ENCODE measurements around the gene SLC35F3. TPM values are rescaled to one million over a fixed set of nuclear protein-coding genes. Genes with fewer than 3 reads are reported as not detected.

SLC35F3 gene
- total RNA-seq, 1 donor from 2014 or later = 0.36 TPM

DNA sequence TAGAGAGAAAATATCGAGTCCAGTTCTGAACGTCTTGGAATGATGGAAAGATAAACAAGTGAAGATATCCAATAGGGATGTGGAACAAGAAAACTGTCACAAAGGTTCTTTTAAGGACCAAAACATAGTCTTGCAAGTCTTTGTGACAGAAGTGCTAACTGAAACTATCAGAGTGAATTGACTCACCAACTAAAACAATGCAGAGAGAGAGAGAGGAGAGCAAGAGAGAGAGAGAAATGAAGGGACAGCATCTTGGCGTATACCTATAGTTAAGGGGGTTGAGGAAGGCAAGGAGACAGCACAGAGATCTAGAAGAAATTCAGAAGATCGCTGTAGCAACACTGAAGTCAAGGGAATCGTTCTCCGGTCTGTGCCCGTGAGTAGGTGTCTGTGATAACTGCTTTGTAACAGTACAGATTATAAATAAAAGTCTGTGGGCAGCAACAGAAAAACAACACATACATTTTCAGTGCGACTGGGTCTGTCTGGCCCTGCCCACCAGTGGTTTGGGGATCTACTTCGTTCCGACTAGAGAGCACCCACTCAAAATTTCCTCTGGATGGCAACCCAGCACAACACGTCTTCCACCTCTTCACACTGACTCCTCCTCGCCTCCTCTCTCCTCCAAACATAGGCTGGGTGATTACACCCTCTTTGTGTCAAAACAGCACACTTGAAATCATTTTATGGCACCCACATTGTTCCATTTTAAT lies 464.0 kb downstream of the SLC35F3 start:
- DNase-seq (ENCODE audit: low spot score) = no peak
- no peaks in the 10 kb centered on the region for H3K9me3 Mint-ChIP-seq (ENCODE audit: unreplicated experiment)
- TF ChIP-seq, protein P1, sequence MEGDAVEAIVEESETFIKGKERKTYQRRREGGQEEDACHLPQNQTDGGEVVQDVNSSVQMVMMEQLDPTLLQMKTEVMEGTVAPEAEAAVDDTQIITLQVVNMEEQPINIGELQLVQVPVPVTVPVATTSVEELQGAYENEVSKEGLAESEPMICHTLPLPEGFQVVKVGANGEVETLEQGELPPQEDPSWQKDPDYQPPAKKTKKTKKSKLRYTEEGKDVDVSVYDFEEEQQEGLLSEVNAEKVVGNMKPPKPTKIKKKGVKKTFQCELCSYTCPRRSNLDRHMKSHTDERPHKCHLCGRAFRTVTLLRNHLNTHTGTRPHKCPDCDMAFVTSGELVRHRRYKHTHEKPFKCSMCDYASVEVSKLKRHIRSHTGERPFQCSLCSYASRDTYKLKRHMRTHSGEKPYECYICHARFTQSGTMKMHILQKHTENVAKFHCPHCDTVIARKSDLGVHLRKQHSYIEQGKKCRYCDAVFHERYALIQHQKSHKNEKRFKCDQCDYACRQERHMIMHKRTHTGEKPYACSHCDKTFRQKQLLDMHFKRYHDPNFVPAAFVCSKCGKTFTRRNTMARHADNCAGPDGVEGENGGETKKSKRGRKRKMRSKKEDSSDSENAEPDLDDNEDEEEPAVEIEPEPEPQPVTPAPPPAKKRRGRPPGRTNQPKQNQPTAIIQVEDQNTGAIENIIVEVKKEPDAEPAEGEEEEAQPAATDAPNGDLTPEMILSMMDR (IDR thresholded peaks at IDR 0.05; ENCODE audit: unreplicated experiment) = no peak
- H3K27me3 Mint-ChIP-seq (ENCODE audit: unreplicated experiment) = peaks cover 3% of the 10 kb centered on the region
- H3K4me1 Mint-ChIP-seq (ENCODE audit: unreplicated experiment) = peaks cover 6% of the 10 kb centered on the region
- H3K36me3 Mint-ChIP-seq (ENCODE audit: low read depth, unreplicated experiment) = no peaks in the 10 kb centered on the region
- H3K4me3 Mint-ChIP-seq (ENCODE audit: unreplicated experiment) = no peak overlapping the region
- H3K27ac Mint-ChIP-seq (ENCODE audit: unreplicated experiment) = no peak overlapping the region

DNA sequence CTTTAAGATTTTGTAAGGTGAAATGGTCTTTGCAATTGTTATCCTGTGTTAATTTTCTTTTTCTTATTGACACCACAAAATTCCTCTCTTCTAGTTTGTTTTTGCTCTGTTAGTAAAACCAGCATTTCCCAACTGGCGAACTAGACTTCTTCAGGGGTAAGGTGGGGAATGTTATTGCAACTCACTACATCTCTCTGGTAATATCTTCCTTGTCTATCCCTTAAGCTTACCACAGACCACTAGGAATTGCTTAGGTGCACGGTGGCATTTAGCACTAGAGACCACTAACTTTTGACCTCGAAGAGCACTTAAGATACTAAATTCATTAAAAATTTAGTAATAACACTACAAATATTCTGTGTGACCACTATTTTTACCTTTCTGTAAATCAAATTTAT lies 464.6 kb downstream of the SLC35F3 start:
- DNase-seq (ENCODE audit: low spot score) = no peak
- Mint-ChIP-seq H3K27me3 (ENCODE audit: unreplicated experiment) (peaks cover 3% of the 10 kb centered on the region), H3K36me3 (ENCODE audit: low read depth, unreplicated experiment) (no peaks in the 10 kb centered on the region), H3K9me3 (ENCODE audit: unreplicated experiment) (no peaks in the 10 kb centered on the region), H3K27ac (ENCODE audit: unreplicated experiment) (no peak overlapping the region), H3K4me3 (ENCODE audit: unreplicated experiment) (no peak overlapping the region), H3K4me1 (ENCODE audit: unreplicated experiment) (peaks cover 7% of the 10 kb centered on the region)
- TF ChIP-seq, protein P1 (IDR thresholded peaks at IDR 0.05; ENCODE audit: unreplicated experiment) = no peak

DNA sequence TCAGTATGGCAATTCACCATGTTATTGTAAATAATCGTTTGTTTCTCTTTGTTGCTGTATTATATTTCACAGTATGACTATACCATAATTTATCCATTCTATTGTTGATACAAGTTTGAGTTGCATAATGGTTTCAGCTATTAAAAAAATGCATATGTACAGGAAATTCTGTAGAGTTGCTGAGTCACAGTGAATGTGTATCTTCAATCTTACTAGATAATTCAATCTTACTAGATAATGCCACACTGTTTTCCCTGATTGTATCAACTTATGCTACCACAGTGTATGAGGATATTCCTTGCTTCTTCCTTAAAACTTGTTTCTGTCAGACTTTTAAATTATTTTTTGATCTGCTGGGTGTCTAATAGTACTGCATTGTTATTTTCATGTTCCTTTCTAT lies 465.3 kb downstream of the SLC35F3 start:
- H3K27me3 Mint-ChIP-seq (ENCODE audit: unreplicated experiment) = peaks cover 3% of the 10 kb centered on the region
- DNase-seq (ENCODE audit: low spot score) = no peak
- no peak overlapping the region for H3K27ac Mint-ChIP-seq (ENCODE audit: unreplicated experiment)
- no peaks in the 10 kb centered on the region for H3K36me3 Mint-ChIP-seq (ENCODE audit: low read depth, unreplicated experiment)
- no peaks in the 10 kb centered on the region for H3K9me3 Mint-ChIP-seq (ENCODE audit: unreplicated experiment)
- peaks cover 14% of the 10 kb centered on the region for H3K4me1 Mint-ChIP-seq (ENCODE audit: unreplicated experiment)
- H3K4me3 Mint-ChIP-seq (ENCODE audit: unreplicated experiment) = no peak overlapping the region
- TF ChIP-seq, protein P1 (IDR thresholded peaks at IDR 0.05; ENCODE audit: unreplicated experiment) = no peak

DNA sequence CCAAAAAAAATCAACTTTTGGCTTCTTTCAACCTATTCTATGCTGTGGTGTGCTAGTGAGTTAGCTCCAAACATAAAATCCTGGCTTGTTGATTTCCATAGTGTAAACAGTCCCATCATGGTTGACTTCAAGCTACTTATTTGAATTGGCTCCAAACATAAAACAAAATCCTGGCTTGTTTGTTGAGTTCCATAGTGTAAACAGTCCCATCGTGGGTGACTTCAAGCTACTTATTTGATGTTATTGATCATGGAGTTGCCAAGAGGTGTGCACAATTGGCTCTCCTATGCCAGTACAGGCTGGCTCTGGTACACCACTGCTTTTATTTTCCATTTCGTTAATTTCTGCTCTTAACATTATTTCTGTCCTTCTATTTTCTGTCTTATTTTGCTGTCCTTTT lies 466.9 kb downstream of the SLC35F3 start:
- Mint-ChIP-seq H3K36me3 (ENCODE audit: low read depth, unreplicated experiment) (peaks cover 4% of the 10 kb centered on the region), H3K4me1 (ENCODE audit: unreplicated experiment) (peaks cover 14% of the 10 kb centered on the region)
- DNase-seq (ENCODE audit: low spot score) = no peak

More for the DNA sequence above, 466.9 kb downstream of the SLC35F3 start:
- Mint-ChIP-seq H3K9me3 (ENCODE audit: unreplicated experiment) (no peaks in the 10 kb centered on the region), H3K27ac (ENCODE audit: unreplicated experiment) (no peak overlapping the region), H3K4me3 (ENCODE audit: unreplicated experiment) (no peak overlapping the region), H3K27me3 (ENCODE audit: unreplicated experiment) (peaks cover 3% of the 10 kb centered on the region)
- TF ChIP-seq, protein P1 (IDR thresholded peaks at IDR 0.05; ENCODE audit: unreplicated experiment) = no peak
